ENCODE measurements around the gene LRSAM1. TPM values are rescaled to one million over a fixed set of nuclear protein-coding genes. Genes with fewer than 3 reads are reported as not detected.
A peak's percentile ranks its signal among the peaks of the same experiment; 100 is the strongest.

LRSAM1 gene
- total RNA-seq, 1 experiment from 2014 or later, result 25.8 TPM

DNA sequence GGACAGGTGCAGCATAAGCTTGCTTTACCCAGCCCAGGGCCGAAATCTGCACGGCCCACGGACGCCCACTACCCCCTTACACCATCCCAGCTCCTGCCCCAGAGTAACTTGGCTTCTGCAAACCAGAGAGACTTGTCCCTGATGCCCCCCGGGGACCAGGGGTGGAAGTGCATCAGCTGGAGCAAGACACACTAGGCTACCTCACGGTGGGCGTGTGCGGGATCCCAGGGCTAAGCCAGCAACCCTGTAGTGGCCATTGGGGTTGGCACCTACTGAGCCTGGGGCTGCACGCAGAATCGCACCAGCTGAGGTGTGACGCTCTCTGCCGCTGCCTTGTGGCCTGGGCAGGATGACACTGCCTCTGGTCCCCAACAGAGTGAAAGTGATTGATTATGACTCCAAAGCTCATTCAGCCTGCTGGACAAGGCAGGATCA lies 33.3 kb upstream of the LRSAM1 start:
- no peaks in the 10 kb centered on the region for H3K9me3 Mint-ChIP-seq (ENCODE audit: unreplicated experiment)
- Histone ChIP-seq H3K9me3 (no peaks in the 10 kb centered on the region), H3K4me1 (peaks cover 15% of the 10 kb centered on the region), H3K36me3 (ENCODE audit: control insufficient read depth, insufficient read depth, low read length) (0 out of 2 replicates have a peak, but pooled peaks cover 1% of the 10 kb centered on the region), H3K4me3 (ENCODE audit: low read depth, low read length) (no peak overlapping the region), H3K27me3 (replicated peaks; ENCODE audit: control insufficient read depth, insufficient read depth, low read length) (no peaks in the 10 kb centered on the region)
- intact Hi-C loops (cut with micrococcal nuclease; ENCODE audit: unreplicated experiment), result loop anchor here (1.0 kb wide), 1 partner anchor 57 kb away; no protein-coding TSS in a partner anchor
- POLR2A ChIA-PET, result interaction anchor here (0.7 kb wide), 1 partner anchor 29 kb away, joined by 4 read pairs; no protein-coding TSS in a partner anchor
- peak; percentile 57 to 60 for TF ChIP-seq CTCF (IDR thresholded peaks at IDR 0.05; ENCODE audit: insufficient read depth in 1 of 2, low read depth in 1 of 2, low read length in 1 of 2, severe bottlenecking in 1 of 2, unreplicated experiment in 1 of 2)
- CTCF ChIA-PET, result interaction anchor here (1.3 to 1.6 kb wide), 2 partner anchors 21 to 58 kb away, joined by 6 to 7 read pairs; partner anchors contain the start of gene SLC2A8
- no peak overlapping the region for H3K27ac Mint-ChIP-seq (ENCODE audit: unreplicated experiment)
- BruUV-seq (replicated peaks), result no TSS peak
- H3K4me3 Mint-ChIP-seq (ENCODE audit: unreplicated experiment), result no peak overlapping the region
- H3K27me3 Mint-ChIP-seq (ENCODE audit: insufficient read depth, unreplicated experiment), result no peaks in the 10 kb centered on the region
- H3K36me3 Mint-ChIP-seq (ENCODE audit: insufficient read depth, unreplicated experiment), result peaks cover 46% of the 10 kb centered on the region
- DNase-seq, result peak; percentile 80 to 84
- H3K4me1 Mint-ChIP-seq (ENCODE audit: low read depth, unreplicated experiment), result peaks cover 21% of the 10 kb centered on the region

DNA sequence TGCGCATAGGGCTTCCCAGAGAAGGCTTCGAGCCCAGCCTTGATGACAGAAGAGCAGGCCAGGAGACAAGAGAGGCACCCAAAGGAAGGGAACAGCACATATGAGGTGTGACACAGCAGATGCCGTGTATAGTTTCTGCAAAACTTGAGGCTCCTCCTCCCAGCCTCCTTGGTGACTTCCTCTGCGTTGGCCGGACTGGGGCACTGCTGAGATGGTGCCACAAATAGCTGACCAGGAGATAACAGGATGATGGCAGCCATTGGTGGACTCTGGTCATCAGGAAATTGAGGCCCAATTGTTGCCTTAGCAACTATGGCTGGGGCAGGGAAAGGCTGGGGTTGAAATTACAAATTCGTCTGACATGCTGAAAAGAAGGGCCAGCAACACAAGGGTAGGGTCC lies 32.0 kb upstream of the LRSAM1 start:
- no peak overlapping the region for H3K27ac Mint-ChIP-seq (ENCODE audit: unreplicated experiment)
- H3K4me3 Mint-ChIP-seq (ENCODE audit: unreplicated experiment), result no peak overlapping the region
- Histone ChIP-seq H3K9me3 (no peaks in the 10 kb centered on the region), H3K27me3 (replicated peaks; ENCODE audit: control insufficient read depth, insufficient read depth, low read length) (no peaks in the 10 kb centered on the region), H3K4me3 (ENCODE audit: low read depth, low read length) (no peak overlapping the region), H3K4me1 (peaks cover 15% of the 10 kb centered on the region), H3K36me3 (ENCODE audit: control insufficient read depth, insufficient read depth, low read length) (0 out of 2 replicates have a peak, but pooled peaks cover 1% of the 10 kb centered on the region)
- H3K9me3 Mint-ChIP-seq (ENCODE audit: unreplicated experiment), result no peaks in the 10 kb centered on the region
- no peaks in the 10 kb centered on the region for H3K27me3 Mint-ChIP-seq (ENCODE audit: insufficient read depth, unreplicated experiment)
- peaks cover 24% of the 10 kb centered on the region for H3K4me1 Mint-ChIP-seq (ENCODE audit: low read depth, unreplicated experiment)
- intact Hi-C loops (cut with micrococcal nuclease; ENCODE audit: unreplicated experiment), result no loop called here
- no peak for DNase-seq
- CTCF ChIA-PET, result no interaction called here
- no TSS peak for BruUV-seq (replicated peaks)
- POLR2A ChIA-PET, result no interaction called here
- no peak for TF ChIP-seq CTCF (IDR thresholded peaks at IDR 0.05; ENCODE audit: insufficient read depth in 1 of 2, low read depth in 1 of 2, low read length in 1 of 2, severe bottlenecking in 1 of 2, unreplicated experiment in 1 of 2)
- H3K36me3 Mint-ChIP-seq (ENCODE audit: insufficient read depth, unreplicated experiment), result peaks cover 42% of the 10 kb centered on the region

GRCh38 chr9:127421057-127421456 lies 30.3 kb upstream of the LRSAM1 start:
- no peaks in the 10 kb centered on the region for H3K9me3 ChIP-seq
- DNase-seq, result no peak
- Mint-ChIP-seq H3K36me3 (ENCODE audit: insufficient read depth, unreplicated experiment) (peaks cover 41% of the 10 kb centered on the region), H3K9me3 (ENCODE audit: unreplicated experiment) (no peaks in the 10 kb centered on the region), H3K4me1 (ENCODE audit: low read depth, unreplicated experiment) (peaks cover 17% of the 10 kb centered on the region), H3K27me3 (ENCODE audit: insufficient read depth, unreplicated experiment) (no peaks in the 10 kb centered on the region), H3K27ac (ENCODE audit: unreplicated experiment) (no peak overlapping the region), H3K4me3 (ENCODE audit: unreplicated experiment) (no peak overlapping the region)
- peaks cover 15% of the 10 kb centered on the region for H3K4me1 ChIP-seq
- H3K27me3 ChIP-seq (replicated peaks; ENCODE audit: control insufficient read depth, insufficient read depth, low read length), result no peaks in the 10 kb centered on the region
- POLR2A ChIA-PET, result interaction anchor here (0.6 to 0.8 kb wide), 4 partner anchors 14 to 63 kb away, joined by 3 to 9 read pairs (median 3); no protein-coding TSS in a partner anchor
- 0 out of 2 replicates have a peak, but pooled peaks cover 1% of the 10 kb centered on the region for H3K36me3 ChIP-seq (ENCODE audit: control insufficient read depth, insufficient read depth, low read length)
- CTCF ChIA-PET, result interaction anchor here (0.7 to 1.2 kb wide), 4 partner anchors 25 to 196 kb away, joined by 3 to 8 read pairs (median 4); no protein-coding TSS in a partner anchor
- BruUV-seq (replicated peaks), result no TSS peak
- H3K4me3 ChIP-seq (ENCODE audit: low read depth, low read length), result no peak overlapping the region
- TF ChIP-seq CTCF (IDR thresholded peaks at IDR 0.05; ENCODE audit: insufficient read depth in 1 of 2, low read depth in 1 of 2, low read length in 1 of 2, severe bottlenecking in 1 of 2, unreplicated experiment in 1 of 2), result no peak
- intact Hi-C loops (cut with micrococcal nuclease; ENCODE audit: unreplicated experiment), result no loop called here

Data from Caco-2 (cell line).